Stimulated activated naive CD8-positive, alpha-beta T cell treated with anti-CD3 and anti-CD28 coated beads, Interleukin-15, Interleukin-2, amounts not matched to agents 100 ng/mL and 50 ng/mL, for 24 hours (primary cell): ENCODE measurements around the gene TMEM80.

ENCODE experiments used
- H3K27ac Mint-ChIP-seq: one replicate; pipeline ENCODE4 v1.8.0; 2021; ENCODE audit warnings: mild to moderate bottlenecking, mixed read lengths
- H3K27me3 Mint-ChIP-seq: one replicate; pipeline ENCODE4 v1.8.0; 2021; ENCODE audit warnings: mixed read lengths
- H3K36me3 Mint-ChIP-seq: one replicate; pipeline ENCODE4 v1.8.0; 2021; ENCODE audit warnings: low read depth, mixed read lengths
- H3K4me1 Mint-ChIP-seq: one replicate; pipeline ENCODE4 v1.8.0; 2021; ENCODE audit warnings: low read depth, mixed read lengths
- H3K4me3 Mint-ChIP-seq: one replicate; pipeline ENCODE4 v1.8.0; 2021; ENCODE audit warnings: mild to moderate bottlenecking, mixed read lengths
- H3K9me3 Mint-ChIP-seq: one replicate; pipeline ENCODE4 v1.8.0; 2021; ENCODE audit warnings: mixed read lengths

TMEM80 gene

GRCh38 chr11:690738-691633, 4.6 kb upstream of the TMEM80 start:
- H3K27ac Mint-ChIP-seq, result no peak overlapping the region
- peaks cover 41% of the 10 kb centered on the region for H3K36me3 Mint-ChIP-seq
- H3K9me3 Mint-ChIP-seq, result no peaks in the 10 kb centered on the region
- peak overlapping the region; percentile 17 for H3K4me3 Mint-ChIP-seq
- no peaks in the 10 kb centered on the region for H3K27me3 Mint-ChIP-seq
- H3K4me1 Mint-ChIP-seq, result peaks cover 29% of the 10 kb centered on the region

GRCh38 chr11:691710-692590, 3.7 kb upstream of the TMEM80 start:
- Mint-ChIP-seq H3K36me3 (peaks cover 32% of the 10 kb centered on the region), H3K4me1 (peaks cover 38% of the 10 kb centered on the region), H3K4me3 (peak overlapping the region; percentile 17), H3K9me3 (no peaks in the 10 kb centered on the region), H3K27me3 (no peaks in the 10 kb centered on the region), H3K27ac (peak overlapping the region; percentile 26)

GRCh38 chr11:692824-693414, 2.7 kb upstream of the TMEM80 start:
- Mint-ChIP-seq H3K9me3 (no peaks in the 10 kb centered on the region), H3K4me1 (peaks cover 48% of the 10 kb centered on the region), H3K36me3 (peaks cover 23% of the 10 kb centered on the region), H3K27ac (peak overlapping the region; percentile 86), H3K4me3 (peak overlapping the region; percentile 81), H3K27me3 (no peaks in the 10 kb centered on the region)

- peaks cover 19% of the 10 kb centered on the region for H3K36me3 Mint-ChIP-seq
- H3K4me1 Mint-ChIP-seq, result peaks cover 52% of the 10 kb centered on the region
- H3K4me3 Mint-ChIP-seq, result peak overlapping the region; percentile 81
- no peaks in the 10 kb centered on the region for H3K27me3 Mint-ChIP-seq
- H3K9me3 Mint-ChIP-seq, result no peaks in the 10 kb centered on the region
- peak overlapping the region; percentile 86 for H3K27ac Mint-ChIP-seq
Measured at GRCh38 chr11:693415-693831, 2.2 kb upstream of the TMEM80 start.

GRCh38 chr11:693887-694562, 1.6 kb upstream of the TMEM80 start:
- Mint-ChIP-seq H3K27me3 (no peaks in the 10 kb centered on the region), H3K36me3 (peaks cover 15% of the 10 kb centered on the region), H3K4me3 (peak overlapping the region; percentile 81), H3K4me1 (peaks cover 52% of the 10 kb centered on the region), H3K9me3 (no peaks in the 10 kb centered on the region), H3K27ac (peak overlapping the region; percentile 86)

- Mint-ChIP-seq H3K4me3 (peak within 1 kb of the TSS; percentile 90), H3K27me3 (no peaks in the 10 kb centered on the region), H3K36me3 (peaks cover 15% of the 10 kb centered on the region), H3K9me3 (no peaks in the 10 kb centered on the region), H3K27ac (peak within 1 kb of the TSS; percentile 94), H3K4me1 (peaks cover 52% of the 10 kb centered on the region)
Measured at GRCh38 chr11:694563-695287, 891 bp upstream of the TMEM80 start, which contains the start of gene DEAF1. Gene DEAF1 (minus strand): TSS chr11:695222. CDS start chr11:695047, 175 bp downstream.

GRCh38 chr11:695288-695537, 403 bp upstream of the TMEM80 start:
- Mint-ChIP-seq H3K27me3 (no peaks in the 10 kb centered on the region), H3K36me3 (peaks cover 15% of the 10 kb centered on the region), H3K4me3 (peak overlapping the region; percentile 90), H3K9me3 (no peaks in the 10 kb centered on the region), H3K27ac (peak overlapping the region; percentile 94), H3K4me1 (peaks cover 52% of the 10 kb centered on the region)

- peak overlapping the region; percentile 90 for H3K4me3 Mint-ChIP-seq
Measured at GRCh38 chr11:696955-697491, 1.4 kb downstream of the TMEM80 start.

GRCh38 chr11:697811-698311, 2.2 kb downstream of the TMEM80 start:
- peaks cover 34% of the 10 kb centered on the region for H3K4me1 Mint-ChIP-seq
- H3K4me3 Mint-ChIP-seq, result no peak overlapping the region
- H3K9me3 Mint-ChIP-seq, result no peaks in the 10 kb centered on the region
- peak overlapping the region; percentile 43 for H3K27ac Mint-ChIP-seq
- no peaks in the 10 kb centered on the region for H3K27me3 Mint-ChIP-seq
- peaks cover 4% of the 10 kb centered on the region for H3K36me3 Mint-ChIP-seq

More at GRCh38 chr11:696955-697491, 1.4 kb downstream of the TMEM80 start:
- Mint-ChIP-seq H3K9me3 (no peaks in the 10 kb centered on the region), H3K27ac (peak overlapping the region; percentile 34), H3K27me3 (no peaks in the 10 kb centered on the region), H3K4me1 (peaks cover 40% of the 10 kb centered on the region), H3K36me3 (peaks cover 5% of the 10 kb centered on the region)

GRCh38 chr11:698493-699115, 3.0 kb downstream of the TMEM80 start:
- Mint-ChIP-seq H3K36me3 (no peaks in the 10 kb centered on the region), H3K4me3 (no peak overlapping the region), H3K27ac (peak overlapping the region; percentile 43), H3K9me3 (no peaks in the 10 kb centered on the region), H3K4me1 (peaks cover 27% of the 10 kb centered on the region), H3K27me3 (no peaks in the 10 kb centered on the region)

- H3K36me3 Mint-ChIP-seq, result no peaks in the 10 kb centered on the region
- peaks cover 26% of the 10 kb centered on the region for H3K4me1 Mint-ChIP-seq
- no peak overlapping the region for H3K27ac Mint-ChIP-seq
- no peak overlapping the region for H3K4me3 Mint-ChIP-seq
- no peaks in the 10 kb centered on the region for H3K27me3 Mint-ChIP-seq
- no peaks in the 10 kb centered on the region for H3K9me3 Mint-ChIP-seq
Measured at GRCh38 chr11:699116-699508, 3.5 kb downstream of the TMEM80 start.

GRCh38 chr11:699753-700152, 4.1 kb downstream of the TMEM80 start:
- peaks cover 26% of the 10 kb centered on the region for H3K4me1 Mint-ChIP-seq
- H3K27me3 Mint-ChIP-seq, result no peaks in the 10 kb centered on the region
- no peak overlapping the region for H3K4me3 Mint-ChIP-seq
- peak overlapping the region; percentile 45 for H3K27ac Mint-ChIP-seq
- H3K9me3 Mint-ChIP-seq, result no peaks in the 10 kb centered on the region
- H3K36me3 Mint-ChIP-seq, result no peaks in the 10 kb centered on the region

- Mint-ChIP-seq H3K4me1 (peaks cover 17% of the 10 kb centered on the region), H3K36me3 (no peaks in the 10 kb centered on the region), H3K9me3 (no peaks in the 10 kb centered on the region), H3K27me3 (no peaks in the 10 kb centered on the region), H3K27ac (no peak overlapping the region), H3K4me3 (no peak overlapping the region)
Measured at GRCh38 chr11:701741-702461, 6.3 kb downstream of the TMEM80 start.
